Liver (tissue), 9 donors: ENCODE results near the gene AREG. TPM values are rescaled to one million over a fixed set of nuclear protein-coding genes. Genes with fewer than 3 reads are reported as not detected.

Source experiments
- DNase-seq: peaks from one replicate; pipeline ENCODE4 v3.0.0-alpha.2; 2017; ENCODE audit warnings: low spot score
- H3K27ac ChIP-seq, 2 donors: one replicate each; pipeline ENCODE4 v1.7.0; 2013; ENCODE audit warnings: inconsistent platforms in 2 of 2, low read length in 2 of 2, control low read depth in 1 of 2, low read depth in 1 of 2, mild to moderate bottlenecking in 1 of 2
- H3K27me3 ChIP-seq, 4 donors: one replicate each; pipeline versions ENCODE4 v1.6.1 to v1.7.0; 2013; ENCODE audit warnings: low read length in 3 of 4, inconsistent platforms in 1 of 4, mild to moderate bottlenecking in 1 of 4, moderate library complexity in 1 of 4; ENCODE audit not compliant: control insufficient read depth in 4 of 4, insufficient read depth in 4 of 4
- H3K36me3 ChIP-seq, 4 donors: one replicate each; pipeline versions ENCODE4 v1.6.1 to v1.7.0; 2013; ENCODE audit warnings: low read length in 3 of 4, mild to moderate bottlenecking in 3 of 4, low read depth in 1 of 4, moderate library complexity in 1 of 4; ENCODE audit not compliant: control insufficient read depth in 4 of 4, insufficient read depth in 3 of 4
- H3K4me1 ChIP-seq, 4 donors: one replicate each; pipeline versions ENCODE4 v1.6.1 to v1.7.0; 2013; ENCODE audit warnings: low read length in 3 of 4, mild to moderate bottlenecking in 3 of 4, moderate library complexity in 1 of 4; ENCODE audit not compliant: control insufficient read depth in 4 of 4, insufficient read depth in 4 of 4
- H3K4me3 ChIP-seq, 3 donors: one replicate each; pipeline versions ENCODE4 v1.6.1 to v1.7.0; 2013; ENCODE audit warnings: low read length in 3 of 3, control low read depth in 1 of 3, low read depth in 1 of 3, mild to moderate bottlenecking in 1 of 3
- H3K9ac ChIP-seq, 2 donors: one replicate each; pipeline ENCODE4 v1.7.0; 2013; ENCODE audit warnings: low read length in 2 of 2, mild to moderate bottlenecking in 2 of 2, moderate library complexity in 2 of 2, control low read depth in 1 of 2, low read depth in 1 of 2
- H3K9me3 ChIP-seq, 4 donors: one replicate each; pipeline versions ENCODE4 v1.6.1 to v1.7.0; 2013; ENCODE audit warnings: low read length in 3 of 4; ENCODE audit not compliant: control insufficient read depth in 4 of 4
- EGR1 ChIP-seq, 2 donors: IDR thresholded peaks; 2 replicates each; pipeline ENCODE4 v1.6.1; 2016 to 2018; ENCODE audit warnings: antibody characterized with exemption in 2 of 2, low read depth in 2 of 2
- FOXA1 ChIP-seq: IDR thresholded peaks from 2 replicates; pipeline ENCODE4 v1.6.1; 2016; ENCODE audit warnings: antibody characterized with exemption
- FOXA2 ChIP-seq: IDR thresholded peaks from 2 replicates; pipeline ENCODE4 v1.6.1; 2016; ENCODE audit warnings: antibody characterized with exemption
- GABPA ChIP-seq, 2 donors: IDR thresholded peaks in 1 of 2; conservative IDR thresholded peaks in 1 of 2; 2 replicates each; pipeline ENCODE4 v1.6.1; 2016; ENCODE audit warnings: antibody characterized with exemption in 2 of 2, mild to moderate bottlenecking in 1 of 2, moderate library complexity in 1 of 2
- HNF4A ChIP-seq, 2 donors: conservative IDR thresholded peaks; 2 replicates each; pipeline ENCODE4 v1.6.1; 2016; ENCODE audit warnings: antibody characterized with exemption in 2 of 2, mild to moderate bottlenecking in 2 of 2
- HNF4G ChIP-seq: IDR thresholded peaks from 2 replicates; pipeline ENCODE4 v1.6.1; 2016; ENCODE audit warnings: antibody characterized with exemption
- JUND ChIP-seq, 2 donors: IDR thresholded peaks; 2 replicates each; pipeline ENCODE4 v1.6.1; 2016; ENCODE audit warnings: antibody characterized with exemption in 2 of 2
- NR2F2 ChIP-seq: IDR thresholded peaks from 2 replicates; pipeline ENCODE4 v1.6.1; 2016; ENCODE audit warnings: antibody characterized with exemption
- RAD21 ChIP-seq, 2 donors: IDR thresholded peaks; 2 replicates each; pipeline ENCODE4 v1.6.1; 2016; ENCODE audit warnings: antibody characterized with exemption in 2 of 2, mild to moderate bottlenecking in 2 of 2
- RXRA ChIP-seq, 2 donors: IDR thresholded peaks; 2 replicates each; pipeline ENCODE4 v1.6.1; 2017 to 2018; ENCODE audit warnings: antibody characterized with exemption in 2 of 2, mild to moderate bottlenecking in 1 of 2
- SP1 ChIP-seq: IDR thresholded peaks from 2 replicates; pipeline ENCODE4 v1.6.1; 2018; ENCODE audit warnings: antibody characterized with exemption, mild to moderate bottlenecking
- TAF1 ChIP-seq: conservative IDR thresholded peaks from 2 replicates; pipeline ENCODE4 v1.6.1; 2016; ENCODE audit warnings: antibody characterized with exemption, mild to moderate bottlenecking
- YY1 ChIP-seq: IDR thresholded peaks from 2 replicates; pipeline ENCODE4 v1.6.1; 2016; ENCODE audit warnings: antibody characterized with exemption, mild to moderate bottlenecking
- WGBS: extraction: QIAGEN DNeasy Blood & Tissue Kit; methylation state at CpG from one replicate; pipeline ENCODE4 v1.1.7; 2013; 5-methylcytosine and 5-hydroxymethylcytosine counted together
- polyA plus RNA-seq, 2 donors: library from polyadenylated mRNA; stranded (reverse) in 1 of 2; unstranded in 1 of 2; fragments of 200-250 nt in 1 of 2; fragments of >200 nt in 1 of 2; fragmentation: Nextera tagmentation in 1 of 2; extraction: Ambion mirVana in 1 of 2; gene quantifications; one replicate each; pipeline versions ENCODE4 v1.2.1 to v1.2.3, GENCODE V29; 2013 to 2015
- total RNA-seq, 2 donors: library from RNA; depleted of rRNA; stranded (reverse); fragments of >200 nt; gene quantifications; one replicate each; pipeline ENCODE4 v1.2.3, GENCODE V29; 2014
- TF ChIP-seq, protein P1 (sequence below): IDR thresholded peaks from 2 replicates; pipeline ENCODE4 v1.6.1; 2016; ENCODE audit warnings: antibody characterized with exemption
- TF ChIP-seq, protein P2 (sequence below): IDR thresholded peaks from 2 replicates; pipeline ENCODE4 v1.6.1; 2016; ENCODE audit warnings: antibody characterized with exemption
- TF ChIP-seq, protein P3 (sequence below): IDR thresholded peaks from 2 replicates; pipeline ENCODE4 v1.6.1; 2016; ENCODE audit warnings: antibody characterized with exemption
- TF ChIP-seq, protein P4 (sequence below): IDR thresholded peaks from 2 replicates; pipeline ENCODE4 v1.6.1; 2016; ENCODE audit warnings: antibody characterized with exemption, mild to moderate bottlenecking
- TF ChIP-seq, protein P5 (sequence below): fragments of 150-350 bp; IDR thresholded peaks from 2 replicates; pipeline ENCODE4 v1.5.1; 2017; ENCODE audit warnings: improper control_type of control experiment, low read depth, low read length; ENCODE audit not compliant: missing input control
- donor health status: healthy.
- donor health status: healthy.
- donor health status: healthy.
- donor health status: healthy.
- donor health status: healthy.

AREG gene
- total and polyA plus RNA-seq, 4 donors, result 0.06 to 0.71 TPM; not detected in 2

DNA sequence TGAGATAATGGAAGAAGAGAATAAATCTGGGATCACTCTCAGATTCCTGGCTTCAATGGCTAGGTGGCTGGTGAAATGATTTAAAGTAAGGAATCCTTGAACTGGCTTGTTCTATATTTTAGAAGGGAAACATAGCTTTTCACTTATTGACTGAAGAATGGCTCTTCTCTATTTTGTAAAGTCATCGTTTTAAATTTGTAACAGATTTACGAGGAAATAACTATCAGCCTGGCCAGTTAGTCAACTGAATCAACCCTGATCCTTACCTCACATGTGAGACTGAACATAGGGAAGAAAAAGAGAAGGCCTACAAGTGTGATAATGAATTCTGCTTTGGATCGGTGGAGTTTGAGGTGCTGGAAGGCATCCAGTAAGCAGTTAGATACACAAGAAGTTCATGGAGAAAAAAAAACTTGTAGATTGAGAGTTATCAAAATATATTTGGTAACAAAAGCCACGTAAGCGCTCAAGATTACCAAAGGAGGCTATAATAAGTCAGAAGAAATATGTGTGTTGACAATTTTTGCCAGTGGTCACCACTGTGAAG, 12.0 kb downstream of the AREG start:
- no peak overlapping the region for H3K4me3 ChIP-seq
- H3K36me3 ChIP-seq, result no peaks in the 10 kb centered on the region
- no peak overlapping the region for H3K27ac ChIP-seq
- peaks cover 0 to 2% (median 0%) of the 10 kb centered on the region in 4 donors for H3K27me3 ChIP-seq
- WGBS, result 93% methylated on average over 5 of the region's 5 CpGs
- no peak for DNase-seq
- no peaks in the 10 kb centered on the region for H3K4me1 ChIP-seq
- H3K9me3 ChIP-seq, result peaks cover 0 to 8% (median 0%) of the 10 kb centered on the region in 4 donors
- no peak overlapping the region for H3K9ac ChIP-seq
- TF ChIP-seq SP1 (no peak), HNF4A (conservative IDR thresholded peaks at IDR 0.05) (no peak), TAF1 (no peak), RAD21 (IDR thresholded peaks at IDR 0.05) (no peak), HNF4G (no peak), GABPA (IDR thresholded peaks at IDR 0.05 in 1 of 2, conservative IDR thresholded peaks at IDR 0.05 in 1 of 2) (no peak), JUND (IDR thresholded peaks at IDR 0.05) (no peak), NR2F2 (no peak), YY1 (no peak), EGR1 (IDR thresholded peaks at IDR 0.05; ENCODE audit: low read depth in 2 of 2) (no peak), RXRA (IDR thresholded peaks at IDR 0.05) (no peak)
- TF ChIP-seq, protein P1, sequence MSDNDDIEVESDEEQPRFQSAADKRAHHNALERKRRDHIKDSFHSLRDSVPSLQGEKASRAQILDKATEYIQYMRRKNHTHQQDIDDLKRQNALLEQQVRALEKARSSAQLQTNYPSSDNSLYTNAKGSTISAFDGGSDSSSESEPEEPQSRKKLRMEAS, result no peak
- TF ChIP-seq, protein P2, sequence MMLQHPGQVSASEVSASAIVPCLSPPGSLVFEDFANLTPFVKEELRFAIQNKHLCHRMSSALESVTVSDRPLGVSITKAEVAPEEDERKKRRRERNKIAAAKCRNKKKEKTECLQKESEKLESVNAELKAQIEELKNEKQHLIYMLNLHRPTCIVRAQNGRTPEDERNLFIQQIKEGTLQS, result no peak
- TF ChIP-seq, protein P3, sequence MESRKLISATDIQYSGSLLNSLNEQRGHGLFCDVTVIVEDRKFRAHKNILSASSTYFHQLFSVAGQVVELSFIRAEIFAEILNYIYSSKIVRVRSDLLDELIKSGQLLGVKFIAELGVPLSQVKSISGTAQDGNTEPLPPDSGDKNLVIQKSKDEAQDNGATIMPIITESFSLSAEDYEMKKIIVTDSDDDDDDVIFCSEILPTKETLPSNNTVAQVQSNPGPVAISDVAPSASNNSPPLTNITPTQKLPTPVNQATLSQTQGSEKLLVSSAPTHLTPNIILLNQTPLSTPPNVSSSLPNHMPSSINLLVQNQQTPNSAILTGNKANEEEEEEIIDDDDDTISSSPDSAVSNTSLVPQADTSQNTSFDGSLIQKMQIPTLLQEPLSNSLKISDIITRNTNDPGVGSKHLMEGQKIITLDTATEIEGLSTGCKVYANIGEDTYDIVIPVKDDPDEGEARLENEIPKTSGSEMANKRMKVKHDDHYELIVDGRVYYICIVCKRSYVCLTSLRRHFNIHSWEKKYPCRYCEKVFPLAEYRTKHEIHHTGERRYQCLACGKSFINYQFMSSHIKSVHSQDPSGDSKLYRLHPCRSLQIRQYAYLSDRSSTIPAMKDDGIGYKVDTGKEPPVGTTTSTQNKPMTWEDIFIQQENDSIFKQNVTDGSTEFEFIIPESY, result no peak

DNA sequence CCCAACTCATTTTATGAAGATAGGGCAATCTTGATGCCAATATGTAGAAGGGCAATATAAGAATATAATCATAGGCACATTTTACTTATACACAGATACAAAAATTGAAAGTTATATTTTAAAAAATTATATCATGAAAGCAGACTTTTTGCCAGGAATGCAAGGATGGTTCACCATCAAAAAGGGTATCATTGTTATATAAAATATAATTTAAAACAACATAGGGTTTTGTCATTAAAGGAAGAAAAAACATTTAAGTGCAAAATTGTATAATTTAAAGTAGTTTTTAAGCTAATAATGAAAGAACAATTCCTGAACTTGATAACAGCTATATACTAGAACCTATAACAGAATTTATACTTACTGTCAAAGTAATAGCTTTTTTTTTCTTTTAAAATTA, 15.9 kb downstream of the AREG start:
- H3K9ac ChIP-seq, result no peak overlapping the region
- peaks cover 0 to 8% (median 0%) of the 10 kb centered on the region in 4 donors for H3K9me3 ChIP-seq
- H3K36me3 ChIP-seq, result no peaks in the 10 kb centered on the region
- no peaks in the 10 kb centered on the region for H3K4me1 ChIP-seq
- no peak for TF ChIP-seq SP1
- no peak for TF ChIP-seq JUND (IDR thresholded peaks at IDR 0.05)
- TF ChIP-seq, protein P4, sequence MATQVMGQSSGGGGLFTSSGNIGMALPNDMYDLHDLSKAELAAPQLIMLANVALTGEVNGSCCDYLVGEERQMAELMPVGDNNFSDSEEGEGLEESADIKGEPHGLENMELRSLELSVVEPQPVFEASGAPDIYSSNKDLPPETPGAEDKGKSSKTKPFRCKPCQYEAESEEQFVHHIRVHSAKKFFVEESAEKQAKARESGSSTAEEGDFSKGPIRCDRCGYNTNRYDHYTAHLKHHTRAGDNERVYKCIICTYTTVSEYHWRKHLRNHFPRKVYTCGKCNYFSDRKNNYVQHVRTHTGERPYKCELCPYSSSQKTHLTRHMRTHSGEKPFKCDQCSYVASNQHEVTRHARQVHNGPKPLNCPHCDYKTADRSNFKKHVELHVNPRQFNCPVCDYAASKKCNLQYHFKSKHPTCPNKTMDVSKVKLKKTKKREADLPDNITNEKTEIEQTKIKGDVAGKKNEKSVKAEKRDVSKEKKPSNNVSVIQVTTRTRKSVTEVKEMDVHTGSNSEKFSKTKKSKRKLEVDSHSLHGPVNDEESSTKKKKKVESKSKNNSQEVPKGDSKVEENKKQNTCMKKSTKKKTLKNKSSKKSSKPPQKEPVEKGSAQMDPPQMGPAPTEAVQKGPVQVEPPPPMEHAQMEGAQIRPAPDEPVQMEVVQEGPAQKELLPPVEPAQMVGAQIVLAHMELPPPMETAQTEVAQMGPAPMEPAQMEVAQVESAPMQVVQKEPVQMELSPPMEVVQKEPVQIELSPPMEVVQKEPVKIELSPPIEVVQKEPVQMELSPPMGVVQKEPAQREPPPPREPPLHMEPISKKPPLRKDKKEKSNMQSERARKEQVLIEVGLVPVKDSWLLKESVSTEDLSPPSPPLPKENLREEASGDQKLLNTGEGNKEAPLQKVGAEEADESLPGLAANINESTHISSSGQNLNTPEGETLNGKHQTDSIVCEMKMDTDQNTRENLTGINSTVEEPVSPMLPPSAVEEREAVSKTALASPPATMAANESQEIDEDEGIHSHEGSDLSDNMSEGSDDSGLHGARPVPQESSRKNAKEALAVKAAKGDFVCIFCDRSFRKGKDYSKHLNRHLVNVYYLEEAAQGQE, result no peak
- TF ChIP-seq, protein P3, result no peak
- no peak for TF ChIP-seq GABPA (IDR thresholded peaks at IDR 0.05 in 1 of 2, conservative IDR thresholded peaks at IDR 0.05 in 1 of 2)
- no peak for TF ChIP-seq RXRA (IDR thresholded peaks at IDR 0.05)
- TF ChIP-seq, protein P5, sequence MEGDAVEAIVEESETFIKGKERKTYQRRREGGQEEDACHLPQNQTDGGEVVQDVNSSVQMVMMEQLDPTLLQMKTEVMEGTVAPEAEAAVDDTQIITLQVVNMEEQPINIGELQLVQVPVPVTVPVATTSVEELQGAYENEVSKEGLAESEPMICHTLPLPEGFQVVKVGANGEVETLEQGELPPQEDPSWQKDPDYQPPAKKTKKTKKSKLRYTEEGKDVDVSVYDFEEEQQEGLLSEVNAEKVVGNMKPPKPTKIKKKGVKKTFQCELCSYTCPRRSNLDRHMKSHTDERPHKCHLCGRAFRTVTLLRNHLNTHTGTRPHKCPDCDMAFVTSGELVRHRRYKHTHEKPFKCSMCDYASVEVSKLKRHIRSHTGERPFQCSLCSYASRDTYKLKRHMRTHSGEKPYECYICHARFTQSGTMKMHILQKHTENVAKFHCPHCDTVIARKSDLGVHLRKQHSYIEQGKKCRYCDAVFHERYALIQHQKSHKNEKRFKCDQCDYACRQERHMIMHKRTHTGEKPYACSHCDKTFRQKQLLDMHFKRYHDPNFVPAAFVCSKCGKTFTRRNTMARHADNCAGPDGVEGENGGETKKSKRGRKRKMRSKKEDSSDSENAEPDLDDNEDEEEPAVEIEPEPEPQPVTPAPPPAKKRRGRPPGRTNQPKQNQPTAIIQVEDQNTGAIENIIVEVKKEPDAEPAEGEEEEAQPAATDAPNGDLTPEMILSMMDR, result no peak
- no peak for TF ChIP-seq HNF4A (conservative IDR thresholded peaks at IDR 0.05)
- TF ChIP-seq, protein P2, result no peak
- TF ChIP-seq FOXA2, result no peak
- no peak for TF ChIP-seq FOXA1
- no peak overlapping the region for H3K4me3 ChIP-seq
- DNase-seq, result no peak
- H3K27ac ChIP-seq, result no peak overlapping the region
- H3K27me3 ChIP-seq, result peaks cover 0 to 2% (median 0%) of the 10 kb centered on the region in 4 donors
